BLaER1 (cell line): Measurements from ENCODE around the gene UACA.

Experiments
- H3K27ac ChIP-seq: shearing (Covaris generic); formaldehyde crosslinking; 2 replicates; pipeline ENCODE4 v1.8.1; 2022
- H3K27me3 ChIP-seq: shearing (Covaris generic); formaldehyde crosslinking; 2 replicates; pipeline ENCODE4 v1.8.1; 2022
- H3K36me3 ChIP-seq: shearing (Covaris generic); formaldehyde crosslinking; 2 replicates; pipeline ENCODE4 v1.8.1; 2022
- H3K4me1 ChIP-seq: shearing (Covaris generic); formaldehyde crosslinking; 2 replicates; pipeline ENCODE4 v1.8.1; 2022
- H3K4me2 ChIP-seq: shearing (Covaris generic); formaldehyde crosslinking; 2 replicates; pipeline ENCODE4 v1.8.1; 2022
- H3K4me3 ChIP-seq: shearing (Covaris generic); formaldehyde crosslinking; 2 replicates; pipeline ENCODE4 v1.8.1; 2022
- H3K9ac ChIP-seq: shearing (Covaris generic); formaldehyde crosslinking; 2 replicates; pipeline ENCODE4 v1.8.1; 2022
- H3K9me3 ChIP-seq: shearing (Covaris generic); formaldehyde crosslinking; 2 replicates; pipeline ENCODE4 v1.8.1; 2022
- H4K20me1 ChIP-seq: shearing (Covaris generic); formaldehyde crosslinking; 2 replicates; pipeline ENCODE4 v1.8.1; 2022
- Cebpa-rat ChIP-seq: shearing (Covaris generic); IDR thresholded peaks from 2 replicates; pipeline ENCODE4 v1.8.1; 2022

Gene UACA

GRCh38 chr15:70698836-70699390, 64.4 kb downstream of the UACA start:
- Histone ChIP-seq H3K9ac (no peak overlapping the region), H3K4me1 (peaks cover 11% of the 10 kb centered on the region; the same call in 1 of the 2 replicates), H3K9me3 (no peaks in the 10 kb centered on the region), H4K20me1 (no peaks in the 10 kb centered on the region), H3K27ac (no peak overlapping the region), H3K36me3 (no peaks in the 10 kb centered on the region), H3K27me3 (no peaks in the 10 kb centered on the region), H3K4me3 (no peak overlapping the region), H3K4me2 (no peak overlapping the region)
- TF ChIP-seq Cebpa-rat = no peak

DNA sequence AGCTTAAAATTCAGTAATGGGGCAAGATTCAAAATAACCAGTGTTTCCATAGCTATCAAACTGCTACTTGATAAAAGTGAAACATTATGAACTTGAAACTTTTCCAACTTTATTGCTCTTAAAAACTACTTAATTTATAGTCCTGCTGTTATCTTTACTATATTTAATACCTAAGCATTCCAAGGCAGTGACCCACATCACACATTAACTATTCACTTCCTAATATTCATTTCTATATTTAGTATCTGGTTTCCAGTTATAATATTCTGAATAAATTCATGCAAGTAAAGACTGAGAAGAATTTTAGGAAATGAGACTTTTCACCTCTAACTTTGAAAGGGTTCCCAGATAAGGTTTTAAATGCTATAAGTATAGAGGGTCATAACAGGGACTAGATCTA, 64.9 kb downstream of the UACA start:
- Histone ChIP-seq H4K20me1 (no peaks in the 10 kb centered on the region), H3K9ac (no peak overlapping the region), H3K27me3 (no peaks in the 10 kb centered on the region), H3K9me3 (no peaks in the 10 kb centered on the region), H3K4me1 (peaks cover 6% of the 10 kb centered on the region; the same call in 1 of the 2 replicates), H3K27ac (no peak overlapping the region), H3K36me3 (no peaks in the 10 kb centered on the region), H3K4me3 (no peak overlapping the region), H3K4me2 (no peak overlapping the region)
- no peak for TF ChIP-seq Cebpa-rat

GRCh38 chr15:70690491-70691276, 72.7 kb downstream of the UACA start:
- Histone ChIP-seq H3K4me2 (no peak overlapping the region), H3K9me3 (no peaks in the 10 kb centered on the region), H3K4me1 (no peaks in the 10 kb centered on the region), H3K9ac (no peak overlapping the region), H3K27me3 (no peaks in the 10 kb centered on the region), H4K20me1 (no peaks in the 10 kb centered on the region), H3K27ac (no peak overlapping the region), H3K4me3 (no peak overlapping the region), H3K36me3 (no peaks in the 10 kb centered on the region)
- no peak for TF ChIP-seq Cebpa-rat

GRCh38 chr15:70690021-70690420, 73.3 kb downstream of the UACA start:
- Histone ChIP-seq H3K36me3 (no peaks in the 10 kb centered on the region), H3K9me3 (no peaks in the 10 kb centered on the region), H3K4me2 (no peak overlapping the region), H3K27me3 (no peaks in the 10 kb centered on the region), H3K9ac (no peak overlapping the region), H3K4me1 (no peaks in the 10 kb centered on the region), H4K20me1 (no peaks in the 10 kb centered on the region), H3K27ac (no peak overlapping the region), H3K4me3 (no peak overlapping the region)
- no peak for TF ChIP-seq Cebpa-rat

DNA sequence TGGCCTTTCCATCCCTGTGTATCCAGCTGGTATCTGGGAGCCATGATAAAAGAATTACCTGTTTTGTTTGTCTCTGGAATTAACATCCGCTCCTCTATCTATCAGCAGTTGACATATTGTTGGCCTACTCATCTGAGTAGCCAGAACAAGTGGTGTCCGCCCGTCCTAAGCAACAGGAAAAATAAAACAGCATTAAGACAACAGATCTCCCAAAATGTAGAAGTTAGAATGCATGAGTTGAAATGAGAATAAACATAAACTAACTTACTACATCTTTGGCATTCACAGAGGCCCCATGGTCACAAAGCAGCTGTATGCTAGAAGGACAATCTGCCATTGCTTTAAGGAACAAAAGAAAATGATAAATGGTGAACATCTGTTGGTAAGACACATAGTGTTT, 75.9 kb downstream of the UACA start:
- Histone ChIP-seq H3K27ac (no peak overlapping the region), H4K20me1 (no peaks in the 10 kb centered on the region), H3K9ac (no peak overlapping the region), H3K9me3 (no peaks in the 10 kb centered on the region), H3K4me1 (no peaks in the 10 kb centered on the region), H3K4me3 (no peak overlapping the region), H3K36me3 (no peaks in the 10 kb centered on the region), H3K4me2 (no peak overlapping the region), H3K27me3 (no peaks in the 10 kb centered on the region)
- TF ChIP-seq Cebpa-rat = no peak

- Histone ChIP-seq H3K9ac (no peak overlapping the region), H3K4me1 (no peaks in the 10 kb centered on the region), H4K20me1 (no peaks in the 10 kb centered on the region), H3K27me3 (no peaks in the 10 kb centered on the region), H3K36me3 (no peaks in the 10 kb centered on the region), H3K9me3 (no peaks in the 10 kb centered on the region), H3K4me3 (no peak overlapping the region), H3K27ac (no peak overlapping the region), H3K4me2 (no peak overlapping the region)
- TF ChIP-seq Cebpa-rat = no peak
These were observed 82.5 kb downstream of the UACA start for GRCh38 chr15:70680817-70681216.

- no peak overlapping the region for H3K4me2 ChIP-seq
These were observed 83.5 kb downstream of the UACA start for GRCh38 chr15:70679919-70680231.

DNA sequence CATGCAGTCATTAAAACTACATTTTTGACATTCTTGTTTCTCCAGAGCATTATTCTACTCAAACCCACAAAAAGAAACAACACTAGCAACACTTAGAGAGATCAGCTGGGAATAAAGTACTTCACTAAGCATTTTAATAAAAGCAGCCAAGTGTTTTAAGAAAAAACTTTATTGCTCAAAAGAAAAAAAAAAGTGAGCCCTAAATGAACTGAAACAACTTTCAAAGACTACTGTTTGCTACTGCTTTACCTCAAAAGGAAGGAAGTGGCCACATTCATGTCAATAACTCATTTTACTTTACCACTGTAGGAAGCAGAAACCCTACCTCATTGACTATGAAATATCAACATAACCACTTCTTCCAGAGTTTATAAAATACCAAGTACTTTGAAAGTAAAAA, 91.3 kb downstream of the UACA start:
- Histone ChIP-seq H3K4me2 (peak overlapping the region; percentile 50), H3K4me1 (peaks cover 18% of the 10 kb centered on the region), H3K27me3 (no peaks in the 10 kb centered on the region), H3K27ac (no peak overlapping the region), H3K36me3 (no peaks in the 10 kb centered on the region), H3K9ac (no peak overlapping the region), H4K20me1 (no peaks in the 10 kb centered on the region), H3K4me3 (no peak overlapping the region), H3K9me3 (no peaks in the 10 kb centered on the region)
- TF ChIP-seq Cebpa-rat = no peak

More at GRCh38 chr15:70679919-70680231, 83.5 kb downstream of the UACA start:
- no peaks in the 10 kb centered on the region for H3K4me1 ChIP-seq
- no peaks in the 10 kb centered on the region for H3K9me3 ChIP-seq
- no peak overlapping the region for H3K27ac ChIP-seq
- no peak overlapping the region for H3K4me3 ChIP-seq
- no peaks in the 10 kb centered on the region for H4K20me1 ChIP-seq
- no peak overlapping the region for H3K9ac ChIP-seq
- H3K36me3 ChIP-seq = no peaks in the 10 kb centered on the region
- TF ChIP-seq Cebpa-rat = no peak
- H3K27me3 ChIP-seq = no peaks in the 10 kb centered on the region

GRCh38 chr15:70670680-70671079, 92.7 kb downstream of the UACA start:
- no peak for TF ChIP-seq Cebpa-rat
- H3K4me2 ChIP-seq = no peak overlapping the region

DNA sequence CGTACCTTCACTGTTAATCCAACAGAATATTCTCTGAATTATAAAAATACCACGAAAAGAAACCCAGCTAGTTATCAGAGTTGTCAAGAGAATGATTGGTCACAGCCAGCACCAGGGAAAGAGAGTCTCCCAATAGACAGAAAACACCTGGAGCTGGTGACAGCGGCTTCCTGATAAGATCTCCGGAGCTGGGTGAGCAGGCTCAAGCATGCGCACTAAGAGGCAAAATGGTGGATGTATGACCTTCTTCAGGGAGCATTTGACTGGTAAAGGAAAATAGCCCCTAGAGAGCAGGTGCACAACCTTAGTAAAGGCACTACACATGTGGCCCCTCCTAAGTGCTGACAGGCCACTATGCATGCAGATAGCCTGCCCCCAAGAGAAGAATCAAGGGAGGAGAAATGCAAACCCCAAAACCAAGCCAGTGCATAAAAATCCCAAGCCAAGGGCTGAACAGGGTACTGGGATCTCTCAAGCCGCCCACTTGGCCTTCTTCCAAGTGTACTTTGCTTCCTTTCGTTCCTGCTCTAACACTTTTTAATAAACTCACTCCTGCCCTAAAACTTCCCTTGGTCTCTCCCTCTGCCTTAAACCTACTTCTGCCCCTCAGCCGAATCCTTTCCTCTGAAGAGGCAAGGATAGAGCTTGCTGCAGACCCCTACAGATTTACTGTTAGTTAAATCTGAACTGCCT, 93.2 kb downstream of the UACA start:
- Histone ChIP-seq H3K9me3 (no peaks in the 10 kb centered on the region), H3K4me3 (no peak overlapping the region), H4K20me1 (no peaks in the 10 kb centered on the region), H3K9ac (no peak overlapping the region), H3K27ac (no peak overlapping the region), H3K4me1 (peaks cover 18% of the 10 kb centered on the region), H3K4me2 (no peak overlapping the region), H3K36me3 (no peaks in the 10 kb centered on the region), H3K27me3 (no peaks in the 10 kb centered on the region)
- no peak for TF ChIP-seq Cebpa-rat

More at GRCh38 chr15:70670680-70671079, 92.7 kb downstream of the UACA start:
- Histone ChIP-seq H4K20me1 (no peaks in the 10 kb centered on the region), H3K36me3 (no peaks in the 10 kb centered on the region), H3K27ac (no peak overlapping the region), H3K4me1 (peaks cover 18% of the 10 kb centered on the region), H3K4me3 (no peak overlapping the region), H3K9ac (no peak overlapping the region), H3K27me3 (no peaks in the 10 kb centered on the region), H3K9me3 (no peaks in the 10 kb centered on the region)
